Coronary artery (tissue), 2 donors: ENCODE measurements around the gene ELK1.
"Not testable (repeated sequence)": the region's sequence is repeated elsewhere in the genome, so short reads cannot be mapped to it uniquely, and the experiment has no call there.

Source experiments
- DNase-seq: peaks from one replicate; pipeline ENCODE4 v3.0.0-alpha.2; 2017; ENCODE audit warnings: low spot score
- H3K27ac ChIP-seq, 2 donors: fragments of 200-600 bp; sonication (generic); one replicate each; pipeline ENCODE4 v1.5.1; 2016 to 2019
- H3K4me3 ChIP-seq: fragments of 200-600 bp; sonication (generic); 2 replicates; pipeline ENCODE4 v1.5.1; 2016; ENCODE audit warnings: mild to moderate bottlenecking, moderate library complexity
- TF ChIP-seq, protein P1 (sequence below): fragments of 200-600 bp; sonication (generic); IDR thresholded peaks from one replicate; pipeline ENCODE4 v1.5.1; 2019; ENCODE audit warnings: antibody characterized with exemption

ELK1 gene

DNA sequence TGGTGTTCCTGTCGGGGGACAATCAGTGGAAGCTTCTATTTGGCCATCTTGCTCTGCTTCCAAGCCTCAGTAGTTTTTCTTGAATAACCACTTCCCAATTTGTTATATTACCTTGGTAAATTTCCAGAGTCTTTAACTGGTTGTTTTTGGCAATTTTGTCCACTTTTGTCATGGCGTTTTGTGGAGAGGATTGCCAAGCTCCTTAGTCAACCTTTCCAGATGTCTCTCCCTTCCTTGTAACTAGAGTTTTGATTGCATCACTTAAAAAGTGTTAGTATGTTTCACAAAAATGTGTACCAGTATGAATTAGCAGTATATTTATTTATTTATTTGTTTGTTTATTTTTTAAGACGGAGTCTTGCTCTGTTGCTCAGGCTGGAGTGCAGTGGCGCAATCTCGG lies 24.4 kb upstream of the ELK1 start:
- Histone ChIP-seq H3K4me3 (no peak overlapping the region), H3K27ac (no peak overlapping the region)
- TF ChIP-seq, protein P1, sequence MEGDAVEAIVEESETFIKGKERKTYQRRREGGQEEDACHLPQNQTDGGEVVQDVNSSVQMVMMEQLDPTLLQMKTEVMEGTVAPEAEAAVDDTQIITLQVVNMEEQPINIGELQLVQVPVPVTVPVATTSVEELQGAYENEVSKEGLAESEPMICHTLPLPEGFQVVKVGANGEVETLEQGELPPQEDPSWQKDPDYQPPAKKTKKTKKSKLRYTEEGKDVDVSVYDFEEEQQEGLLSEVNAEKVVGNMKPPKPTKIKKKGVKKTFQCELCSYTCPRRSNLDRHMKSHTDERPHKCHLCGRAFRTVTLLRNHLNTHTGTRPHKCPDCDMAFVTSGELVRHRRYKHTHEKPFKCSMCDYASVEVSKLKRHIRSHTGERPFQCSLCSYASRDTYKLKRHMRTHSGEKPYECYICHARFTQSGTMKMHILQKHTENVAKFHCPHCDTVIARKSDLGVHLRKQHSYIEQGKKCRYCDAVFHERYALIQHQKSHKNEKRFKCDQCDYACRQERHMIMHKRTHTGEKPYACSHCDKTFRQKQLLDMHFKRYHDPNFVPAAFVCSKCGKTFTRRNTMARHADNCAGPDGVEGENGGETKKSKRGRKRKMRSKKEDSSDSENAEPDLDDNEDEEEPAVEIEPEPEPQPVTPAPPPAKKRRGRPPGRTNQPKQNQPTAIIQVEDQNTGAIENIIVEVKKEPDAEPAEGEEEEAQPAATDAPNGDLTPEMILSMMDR = no peak
- no peak for DNase-seq

DNA sequence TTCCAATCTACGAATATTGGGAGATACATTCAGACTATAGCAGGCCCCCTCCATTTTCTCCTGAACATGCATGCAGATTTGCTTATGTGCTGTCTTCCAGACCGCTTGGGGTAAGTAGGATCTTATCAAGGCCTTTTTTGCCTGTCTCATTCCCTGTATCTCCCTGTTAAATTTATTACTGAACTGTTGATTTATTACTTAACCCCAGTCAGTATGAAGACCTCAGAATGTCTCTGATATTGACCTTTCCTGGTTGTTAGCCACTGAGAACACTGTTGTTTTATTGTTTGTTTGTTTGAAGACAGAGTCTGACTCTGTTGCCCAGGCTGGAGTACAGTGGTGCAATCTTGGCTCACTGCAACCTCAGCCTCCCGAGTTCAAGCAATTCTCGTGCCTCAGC lies 15.4 kb upstream of the ELK1 start:
- not testable (repeated sequence) for DNase-seq, H3K4me3 ChIP-seq, H3K27ac ChIP-seq

DNA sequence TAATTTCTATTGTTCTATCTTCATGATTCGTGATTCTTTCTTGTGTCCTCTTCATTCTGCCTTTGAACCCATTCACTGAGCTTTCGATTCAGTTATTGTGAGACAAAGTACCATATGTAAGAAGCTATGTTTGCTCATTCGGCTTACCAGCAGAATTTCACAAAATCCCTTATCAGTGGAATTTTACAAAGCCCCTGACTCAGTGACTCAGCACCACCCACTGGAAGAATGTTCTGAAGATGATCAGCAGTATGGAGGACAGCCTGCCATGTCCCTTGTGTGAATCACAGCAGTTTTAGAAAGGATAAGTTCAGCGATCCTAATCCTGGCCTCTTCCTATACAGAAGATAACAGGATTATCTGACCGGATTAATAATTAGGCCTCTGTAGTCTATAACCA lies 14.4 kb upstream of the ELK1 start:
- no peak overlapping the region for H3K4me3 ChIP-seq
- TF ChIP-seq, protein P1 = no peak
- no peak overlapping the region for H3K27ac ChIP-seq
- DNase-seq = no peak

DNA sequence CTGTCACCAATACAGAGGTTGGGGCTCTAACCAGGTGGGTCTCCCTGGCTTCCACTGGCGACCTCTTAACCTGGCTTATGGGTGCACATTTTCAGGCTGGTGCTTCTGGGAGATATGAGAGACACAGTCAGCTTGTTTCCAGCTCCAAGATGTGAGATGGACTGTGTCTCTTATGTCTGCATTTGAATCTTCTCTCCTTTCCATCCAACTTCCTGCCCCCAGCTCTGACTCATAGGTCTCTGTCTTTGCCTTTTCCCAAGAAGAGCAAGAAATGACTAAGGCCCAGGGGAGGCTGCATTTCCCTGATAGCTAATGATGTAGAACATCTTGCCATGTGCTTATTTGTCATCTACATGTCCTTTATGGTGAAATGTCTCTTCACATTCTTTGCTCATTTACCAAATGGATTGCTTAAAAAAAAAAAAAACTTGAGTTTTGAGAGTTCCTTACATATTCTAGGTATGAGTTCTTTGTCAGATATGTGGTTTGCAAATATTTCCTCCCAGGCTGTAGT lies 11.8 kb upstream of the ELK1 start:
- Histone ChIP-seq H3K4me3 (no peak overlapping the region), H3K27ac (peak overlapping the region in 1 of 2 donors; percentile 46)
- DNase-seq = no peak
- TF ChIP-seq, protein P1 = no peak

DNA sequence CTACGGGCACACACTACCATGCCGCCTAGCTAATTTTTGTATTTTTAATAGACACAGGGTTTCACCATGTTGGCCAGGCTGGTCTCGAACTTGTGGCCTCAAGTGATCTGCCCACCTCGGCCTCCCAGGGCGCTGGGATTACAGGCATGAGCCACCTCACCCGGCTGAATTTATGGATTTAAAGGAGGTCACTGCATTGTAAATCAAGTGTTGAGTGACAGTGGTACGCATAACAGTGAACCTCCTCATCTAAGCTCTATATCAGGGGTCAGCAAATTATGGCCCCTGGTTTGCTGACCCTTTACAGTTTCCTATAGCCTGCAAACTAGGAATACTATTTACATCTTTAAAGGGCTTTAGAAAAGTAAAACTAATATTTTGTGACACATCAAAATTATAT lies 11.2 kb upstream of the ELK1 start:
- no peak for DNase-seq
- H3K27ac ChIP-seq = no peak overlapping the region
- TF ChIP-seq, protein P1 = no peak

DNA sequence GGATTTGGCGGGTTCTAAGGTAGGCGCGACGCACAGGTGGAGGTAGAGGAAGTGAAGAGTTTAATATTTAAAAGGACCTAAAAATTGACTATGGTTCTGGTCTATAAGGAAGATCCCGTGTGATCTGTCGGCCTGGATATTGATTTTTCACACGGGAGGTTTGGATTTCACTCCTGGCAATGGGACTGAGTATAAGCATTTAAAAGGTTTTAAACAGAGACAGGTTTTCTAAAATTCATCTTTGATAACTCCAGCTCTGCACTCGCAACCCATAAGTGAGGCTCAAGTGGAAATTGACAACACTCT lies 9.0 kb upstream of the ELK1 start:
- H3K27ac ChIP-seq = peak overlapping the region; percentile 46 to 94
- DNase-seq = no peak
- peak overlapping the region; percentile 75 for H3K4me3 ChIP-seq
- TF ChIP-seq, protein P1 = no peak

More for the DNA sequence above, 11.2 kb upstream of the ELK1 start:
- no peak overlapping the region for H3K4me3 ChIP-seq

DNA sequence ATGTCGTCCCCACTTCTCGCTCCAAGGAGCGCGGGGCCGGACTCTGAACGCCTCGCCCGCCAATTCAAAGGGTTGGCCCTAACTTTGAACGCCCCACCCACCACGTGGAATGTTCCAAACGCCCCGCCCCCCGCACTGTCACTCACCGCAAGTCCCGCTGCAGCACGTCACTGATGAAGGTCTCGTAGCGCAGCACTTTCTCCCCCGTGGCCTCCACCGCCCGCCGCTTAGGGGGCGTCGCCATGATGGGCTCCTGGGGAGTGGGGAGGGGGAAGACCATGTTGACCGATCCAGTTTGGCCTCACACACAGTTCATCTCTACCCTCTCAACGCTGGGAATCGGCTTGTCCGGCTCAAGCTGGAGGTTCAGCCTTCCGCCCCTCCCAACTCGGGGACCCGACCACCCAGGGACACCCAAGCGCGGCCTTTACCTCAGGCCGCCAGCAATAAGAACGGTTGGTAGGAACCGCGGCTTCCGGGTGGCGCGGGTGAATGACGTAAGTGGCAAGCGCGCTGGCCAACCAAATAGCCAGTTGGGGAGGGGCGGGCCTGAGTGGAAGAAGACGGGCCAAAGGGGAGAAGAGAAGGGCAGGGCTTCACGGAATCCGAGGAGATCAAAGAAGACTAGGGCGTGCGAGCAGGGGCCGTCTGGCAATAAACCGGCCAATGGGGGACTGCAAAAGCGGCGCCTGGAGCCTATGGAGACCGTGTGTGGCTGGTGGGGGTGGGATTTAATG lies 8.5 kb upstream of the ELK1 start, which contains the start of gene UXT:
Gene UXT, minus strand, starts transcription at position 497 of the 737 bp plus-strand sequence. Its CDS starts 253 bp downstream, at position 244.
- TF ChIP-seq, protein P1 = no peak
- peak; percentile 96 for DNase-seq

More for the DNA sequence above, 8.5 kb upstream of the ELK1 start, which contains the start of gene UXT:
- Histone ChIP-seq H3K27ac (peak within 1 kb of the TSS; percentile 46 to 94), H3K4me3 (peak within 1 kb of the TSS; percentile 75)
